CD14-positive monocyte (primary cell): Measurements from ENCODE around the gene LRRC7. TPM values are rescaled to one million over a fixed set of nuclear protein-coding genes. Genes with fewer than 3 reads are reported as not detected.
A peak's percentile ranks its signal among the peaks of the same experiment; 100 is the strongest.

Source experiments
- DNase-seq, 3 donors: peaks; one replicate each; pipeline ENCODE4 v3.0.0-alpha.2; 2011 to 2022
- H2AFZ ChIP-seq: 2 replicates; pipeline ENCODE4 v1.6.0; 2012; ENCODE audit warnings: mild to moderate bottlenecking, low read depth, low read length, inconsistent platforms; ENCODE audit not compliant: insufficient read depth, poor library complexity, severe bottlenecking
- H3K27ac ChIP-seq, 2 donors: 1 replicate in 1 of 2; 2 replicates in 1 of 2; pipeline ENCODE4 v1.5.1; 2012 to 2013; ENCODE audit warnings: low read length in 2 of 2, control low read depth in 1 of 2, inconsistent platforms in 1 of 2, low read depth in 1 of 2, mild to moderate bottlenecking in 1 of 2
- H3K27me3 ChIP-seq, 2 donors: one replicate each; pipeline versions ENCODE4 v1.6.0 to v1.6.1; 2011 to 2013; ENCODE audit warnings: low read length in 2 of 2; ENCODE audit not compliant: control insufficient read depth in 2 of 2, insufficient read depth in 2 of 2
- H3K36me3 ChIP-seq, 2 donors: replicated peaks in 1 of 2; 1 replicate in 1 of 2; 2 replicates in 1 of 2; pipeline versions ENCODE4 v1.5.1 to v1.6.1; 2012 to 2013; ENCODE audit warnings: low read length in 2 of 2, control low read depth in 1 of 2, inconsistent platforms in 1 of 2, mild to moderate bottlenecking in 1 of 2; ENCODE audit not compliant: insufficient read depth in 2 of 2, control insufficient read depth in 1 of 2
- H3K4me1 ChIP-seq, 2 donors: 1 replicate in 1 of 2; 2 replicates in 1 of 2; pipeline versions ENCODE4 v1.5.1 to v1.6.1; 2012 to 2013; ENCODE audit warnings: low read length in 2 of 2, control low read depth in 1 of 2, inconsistent platforms in 1 of 2, mild to moderate bottlenecking in 1 of 2, moderate library complexity in 1 of 2; ENCODE audit not compliant: insufficient read depth in 2 of 2, control insufficient read depth in 1 of 2
- H3K4me2 ChIP-seq: replicated peaks from 2 replicates; pipeline ENCODE3; 2012; ENCODE audit warnings: low read length, moderate library complexity, mild to moderate bottlenecking; ENCODE audit not compliant: poor library complexity, severe bottlenecking; ENCODE audit errors: extremely low read depth
- H3K4me3 ChIP-seq, 3 experiments: fragments of 200-600 bp in 1 of 3; sonication (generic) in 1 of 3; replicated peaks in 1 of 3; 1 replicate in 2 of 3; 2 replicates in 1 of 3; pipeline ENCODE4 v1.5.1; 2011 to 2013; ENCODE audit warnings: low read length in 3 of 3, mild to moderate bottlenecking in 3 of 3, control low read depth in 2 of 3, low read depth in 2 of 3, inconsistent platforms in 1 of 3, moderate library complexity in 1 of 3
- H3K79me2 ChIP-seq: 2 replicates; pipeline ENCODE4 v1.6.0; 2012; ENCODE audit warnings: mild to moderate bottlenecking, control low read depth, inconsistent platforms, low read length, moderate library complexity; ENCODE audit not compliant: insufficient read depth
- H3K9ac ChIP-seq: 2 replicates; pipeline ENCODE4 v1.6.0; 2017; ENCODE audit warnings: low read length, mild to moderate bottlenecking; ENCODE audit not compliant: insufficient read depth, poor library complexity, severe bottlenecking
- H3K9me3 ChIP-seq, 2 donors: replicated peaks in 1 of 2; 1 replicate in 1 of 2; 2 replicates in 1 of 2; pipeline versions ENCODE4 v1.5.1 to v1.6.1; 2012 to 2013; ENCODE audit warnings: low read length in 2 of 2, control low read depth in 1 of 2; ENCODE audit not compliant: control insufficient read depth in 1 of 2, insufficient read depth in 1 of 2
- H4K20me1 ChIP-seq: 2 replicates; pipeline ENCODE4 v1.6.0; 2012; ENCODE audit warnings: mild to moderate bottlenecking, low read length, control low read depth, moderate library complexity; ENCODE audit not compliant: insufficient read depth
- H3K27ac Mint-ChIP-seq, 7 donors: one replicate each; pipeline ENCODE4 v1.8.0; 2020; ENCODE audit warnings: mild to moderate bottlenecking in 7 of 7, mixed read lengths in 7 of 7, moderate library complexity in 6 of 7, inconsistent platforms in 2 of 7
- H3K27me3 Mint-ChIP-seq, 3 donors: one replicate each; pipeline ENCODE4 v1.8.0; 2021 to 2022; ENCODE audit warnings: low read depth in 3 of 3, mild to moderate bottlenecking in 3 of 3, mixed read lengths in 3 of 3, moderate library complexity in 3 of 3, inconsistent platforms in 1 of 3
- H3K36me3 Mint-ChIP-seq, 2 donors: one replicate each; pipeline ENCODE4 v1.8.0; 2020; ENCODE audit warnings: mixed read lengths in 2 of 2, inconsistent platforms in 1 of 2, mild to moderate bottlenecking in 1 of 2
- H3K4me1 Mint-ChIP-seq: one replicate; pipeline ENCODE4 v1.8.0; 2020; ENCODE audit warnings: mild to moderate bottlenecking, mixed read lengths
- H3K4me3 Mint-ChIP-seq, 2 donors: one replicate each; pipeline ENCODE4 v1.8.0; 2020; ENCODE audit warnings: mild to moderate bottlenecking in 2 of 2, mixed read lengths in 2 of 2, moderate library complexity in 1 of 2
- H3K9me3 Mint-ChIP-seq, 7 donors: one replicate each; pipeline ENCODE4 v1.8.0; 2020 to 2022; ENCODE audit warnings: mixed read lengths in 7 of 7, mild to moderate bottlenecking in 6 of 7, moderate library complexity in 6 of 7, inconsistent platforms in 2 of 7
- WGBS: methylation state at CpG from one replicate; pipeline ENCODE4 v1.1.5; 2013; ENCODE audit warnings: missing lambda C conversion rate; ENCODE audit not compliant: insufficient coverage; 5-methylcytosine and 5-hydroxymethylcytosine counted together
- intact Hi-C, 2 donors: fragments of 100-400 bp; cut with micrococcal nuclease; formaldehyde crosslinking; loops; one replicate each; pipeline versions ENCODE4 v1.15.0 to v1.15.1; 2023
- polyA minus RNA-seq: library from RNA; depleted of rRNA, polyadenylated mRNA; stranded (reverse); fragments of >200 nt; gene quantifications from 2 replicates; pipeline ENCODE4 v1.2.3, GENCODE V29; 2012
- polyA plus RNA-seq, 3 donors: library from polyadenylated mRNA; depleted of rRNA in 1 of 3; unstranded in 2 of 3; stranded (reverse) in 1 of 3; fragments of 300-500 nt in 2 of 3; fragments of >200 nt in 1 of 3; fragmentation: Illumina TruSeq in 2 of 3; gene quantifications; 1 replicate in 2 of 3; 2 replicates in 1 of 3; pipeline ENCODE4 v1.2.3, GENCODE V29; 2012 to 2021
- total RNA-seq, 12 experiments: library from RNA in 1 of 12; stranded (reverse) in 1 of 12; fragments of 120-200 nt in 1 of 12; gene quantifications; one replicate each; pipeline ENCODE4 v1.2.4 and lab custom pipeline; 2013 to 2026; ENCODE audit warnings: mixed read lengths in 6 of 12, inconsistent platforms in 1 of 12
- TF ChIP-seq, protein P1 (sequence below): fragments of 200-600 bp; IDR thresholded peaks from one replicate; pipeline ENCODE4 v1.8.0; 2022; ENCODE audit warnings: antibody characterized with exemption, mild to moderate bottlenecking

The LRRC7 gene
- total RNA-seq (2013) = 0.02 TPM
- polyA plus RNA-seq (not detected), polyA minus RNA-seq (not detected in 2 replicates), total RNA-seq (lab: John Stamatoyannopoulos, UW) (0 to 9.2 (median 0.35) reads per million in 11 experiments)

- H3K36me3 Mint-ChIP-seq = peaks cover 2 to 9% of the 10 kb centered on the region in 2 donors
- intact Hi-C loops = no loop called here
- H3K4me3 ChIP-seq = peak within 1 kb of the TSS in 2 of 3 experiments; percentile 7 to 54
- no peaks in the 10 kb centered on the region for H3K4me1 ChIP-seq
- peaks cover 22% of the 10 kb centered on the region for H3K4me1 Mint-ChIP-seq
- H3K4me3 Mint-ChIP-seq = peak within 1 kb of the TSS; percentile 74 to 93
- H3K79me2 ChIP-seq = no peaks in the 10 kb centered on the region
- H3K36me3 ChIP-seq = no peaks in the 10 kb centered on the region
- H4K20me1 ChIP-seq = no peaks in the 10 kb centered on the region
- H3K27ac Mint-ChIP-seq = no peak within 1 kb of the TSS
- no peak within 1 kb of the TSS for H3K27ac ChIP-seq
- peak within 1 kb of the TSS; percentile 61 for H3K4me2 ChIP-seq
- H3K9me3 Mint-ChIP-seq = peaks cover 0 to 11% (median 3%) of the 10 kb centered on the region in 7 donors
- TF ChIP-seq, protein P1, sequence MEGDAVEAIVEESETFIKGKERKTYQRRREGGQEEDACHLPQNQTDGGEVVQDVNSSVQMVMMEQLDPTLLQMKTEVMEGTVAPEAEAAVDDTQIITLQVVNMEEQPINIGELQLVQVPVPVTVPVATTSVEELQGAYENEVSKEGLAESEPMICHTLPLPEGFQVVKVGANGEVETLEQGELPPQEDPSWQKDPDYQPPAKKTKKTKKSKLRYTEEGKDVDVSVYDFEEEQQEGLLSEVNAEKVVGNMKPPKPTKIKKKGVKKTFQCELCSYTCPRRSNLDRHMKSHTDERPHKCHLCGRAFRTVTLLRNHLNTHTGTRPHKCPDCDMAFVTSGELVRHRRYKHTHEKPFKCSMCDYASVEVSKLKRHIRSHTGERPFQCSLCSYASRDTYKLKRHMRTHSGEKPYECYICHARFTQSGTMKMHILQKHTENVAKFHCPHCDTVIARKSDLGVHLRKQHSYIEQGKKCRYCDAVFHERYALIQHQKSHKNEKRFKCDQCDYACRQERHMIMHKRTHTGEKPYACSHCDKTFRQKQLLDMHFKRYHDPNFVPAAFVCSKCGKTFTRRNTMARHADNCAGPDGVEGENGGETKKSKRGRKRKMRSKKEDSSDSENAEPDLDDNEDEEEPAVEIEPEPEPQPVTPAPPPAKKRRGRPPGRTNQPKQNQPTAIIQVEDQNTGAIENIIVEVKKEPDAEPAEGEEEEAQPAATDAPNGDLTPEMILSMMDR = no peak
- WGBS = 2% methylated on average over 50 of the region's 62 CpGs
- peak within 1 kb of the TSS; percentile 50 for H2AFZ ChIP-seq
- H3K27me3 ChIP-seq = peaks cover 47 to 71% of the 10 kb centered on the region in 2 donors
- H3K9ac ChIP-seq = no peak within 1 kb of the TSS
- no peak for DNase-seq
- H3K9me3 ChIP-seq = peaks cover 0 to 10% of the 10 kb centered on the region in 2 donors
- H3K27me3 Mint-ChIP-seq = peaks cover 54 to 65% (median 55%) of the 10 kb centered on the region in 3 donors
Measured at GRCh38 chr1:69567652-69568420, at the start of gene LRRC7. Gene LRRC7 (plus strand): TSS chr1:69567922. CDS start chr1:69568640, 718 bp downstream.

- Histone ChIP-seq H3K4me3 (no peak overlapping the region), H3K9me3 (no peaks in the 10 kb centered on the region), H3K9ac (no peak overlapping the region), H3K27ac (no peak overlapping the region), H3K4me2 (no peak overlapping the region), H2AFZ (no peak overlapping the region), H3K79me2 (no peaks in the 10 kb centered on the region), H3K4me1 (no peaks in the 10 kb centered on the region), H3K36me3 (no peaks in the 10 kb centered on the region), H4K20me1 (no peaks in the 10 kb centered on the region), H3K27me3 (no peaks in the 10 kb centered on the region)
- no peak overlapping the region for H3K4me3 Mint-ChIP-seq
- 96% methylated on average over 3 of the region's 3 CpGs for WGBS
- intact Hi-C loops = no loop called here
- no peaks in the 10 kb centered on the region for H3K27me3 Mint-ChIP-seq
- H3K27ac Mint-ChIP-seq = no peak overlapping the region
- H3K36me3 Mint-ChIP-seq = no peaks in the 10 kb centered on the region
- peaks cover 0 to 6% (median 2%) of the 10 kb centered on the region in 7 donors for H3K9me3 Mint-ChIP-seq
- TF ChIP-seq, protein P1 = no peak
- H3K4me1 Mint-ChIP-seq = no peaks in the 10 kb centered on the region
- no peak for DNase-seq
Measured at GRCh38 chr1:69519006-69519405, 48.7 kb upstream of the LRRC7 start.
